HG02943 (cell line): ENCODE results near the gene KCTD5.
A peak's percentile ranks its signal among the peaks of the same experiment; 100 is the strongest.
"Not testable (repeated sequence)": the region's sequence is repeated elsewhere in the genome, so short reads cannot be mapped to it uniquely, and the experiment has no call there.

ENCODE experiments used
- ATAC-seq: cut with Tn5 transposase; IDR thresholded peaks from one replicate; pipeline ENCODE4 v1.9.1; 2021; ENCODE audit warnings: mild to moderate bottlenecking, low read depth, moderate library complexity; ENCODE audit not compliant: unreplicated experiment

Gene KCTD5

GRCh38 chr16:2682209-2683021 is at the start of gene KCTD5:
KCTD5 (plus strand) TSS chr16:2682523; CDS start chr16:2682549, 26 bp downstream.
- ATAC-seq, result peak; percentile 60

- ATAC-seq, result not testable (repeated sequence)
Measured at GRCh38 chr16:2639071-2639721, 43.1 kb upstream of the KCTD5 start.

- ATAC-seq, result not testable (repeated sequence)
Measured at GRCh38 chr16:2639722-2640072, 42.6 kb upstream of the KCTD5 start.

GRCh38 chr16:2642561-2642960 is 39.8 kb upstream of the KCTD5 start:
- not testable (repeated sequence) for ATAC-seq

GRCh38 chr16:2644754-2645453 is 37.4 kb upstream of the KCTD5 start:
- ATAC-seq, result not testable (repeated sequence)

GRCh38 chr16:2651268-2651871 is 31.0 kb upstream of the KCTD5 start:
- ATAC-seq, result not testable (repeated sequence)

GRCh38 chr16:2653915-2654314 is 28.4 kb upstream of the KCTD5 start:
- not testable (repeated sequence) for ATAC-seq

- not testable (repeated sequence) for ATAC-seq
Measured at GRCh38 chr16:2654949-2655348, 27.4 kb upstream of the KCTD5 start.

GRCh38 chr16:2656985-2657384 is 25.3 kb upstream of the KCTD5 start:
- ATAC-seq, result no peak

GRCh38 chr16:2657803-2658202 is 24.5 kb upstream of the KCTD5 start:
- not testable (repeated sequence) for ATAC-seq

GRCh38 chr16:2659560-2659959 is 22.8 kb upstream of the KCTD5 start:
- not testable (repeated sequence) for ATAC-seq

GRCh38 chr16:2660014-2660662 is 22.2 kb upstream of the KCTD5 start:
- ATAC-seq, result not testable (repeated sequence)

- not testable (repeated sequence) for ATAC-seq
Measured at GRCh38 chr16:2660755-2661373, 21.5 kb upstream of the KCTD5 start.

GRCh38 chr16:2663553-2664546 is 18.5 kb upstream of the KCTD5 start:
- no peak for ATAC-seq

GRCh38 chr16:2664574-2664982 is 17.7 kb upstream of the KCTD5 start:
- no peak for ATAC-seq

GRCh38 chr16:2666671-2667070 is 15.7 kb upstream of the KCTD5 start:
- ATAC-seq, result not testable (repeated sequence)

- ATAC-seq, result not testable (repeated sequence)
Measured at GRCh38 chr16:2669587-2669986, 12.7 kb upstream of the KCTD5 start.

- not testable (repeated sequence) for ATAC-seq
Measured at GRCh38 chr16:2670017-2670416, 12.3 kb upstream of the KCTD5 start.

GRCh38 chr16:2671193-2671592 is 11.1 kb upstream of the KCTD5 start:
- ATAC-seq, result not testable (repeated sequence)
